Hepatocyte (in vitro differentiated cells): ENCODE data around the gene TOX2.

Experiments used
- CTCF ChIP-seq: fragments of 200-600 bp; sonication (generic); IDR thresholded peaks from 2 replicates; pipeline ENCODE4 v1.5.1; 2016; ENCODE audit warnings: antibody characterized with exemption, mild to moderate bottlenecking; ENCODE audit not compliant: poor library complexity
- EZH2phosphoT487 ChIP-seq: fragments of 200-600 bp; sonication (generic); IDR thresholded peaks from one replicate; pipeline ENCODE4 v1.6.1; 2018; ENCODE audit warnings: antibody characterized with exemption, mild to moderate bottlenecking, low read depth, moderate library complexity; ENCODE audit not compliant: unreplicated experiment, severe bottlenecking

- TF ChIP-seq CTCF (no peak), EZH2phosphoT487 (no peak)
Observed at GRCh38 chr20:43913291-43914025, 1.2 kb upstream of the TOX2 start.
